ENCODE data around the gene PLCL1. TPM values are rescaled to one million over a fixed set of nuclear protein-coding genes. Genes with fewer than 3 reads are reported as not detected.

PLCL1 gene
- total and polyA plus RNA-seq, 10 of the 15 experiments (the other 5 are each of a cell fraction or from before 2014, with no cell fraction given): 0.03 to 1.5 (median 0.22) TPM

DNA sequence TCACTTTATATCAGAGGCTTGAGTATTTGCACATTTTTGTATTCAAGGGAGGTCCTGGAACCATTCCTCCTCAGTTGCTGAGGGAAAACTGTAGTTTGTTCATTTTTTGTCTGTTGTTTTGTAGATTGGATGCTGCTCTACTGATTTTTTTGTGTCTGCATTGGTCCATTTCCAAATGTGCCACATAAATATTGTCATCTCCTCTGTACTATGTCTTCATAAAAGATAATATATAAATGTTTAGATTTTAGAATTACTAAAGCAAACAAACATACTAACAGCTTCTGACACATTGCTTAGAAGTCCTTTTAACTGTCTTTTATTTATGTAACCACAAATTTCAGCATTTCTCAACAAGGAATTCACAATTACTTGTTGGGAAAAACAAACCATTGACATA lies 356.8 kb downstream of the PLCL1 start:
- Histone ChIP-seq H3K27me3 (replicated peaks in 1 of 2; ENCODE audit: control insufficient read depth in 2 of 2, insufficient read depth in 2 of 2, low read length in 1 of 2) (no peaks in the 10 kb centered on the region; a peak in 2 of 4 replicates), H3K79me2 (ENCODE audit: control insufficient read depth, insufficient read depth, low read length) (no peaks in the 10 kb centered on the region), H2AFZ (ENCODE audit: control insufficient read depth, low read depth, low read length) (no peak overlapping the region), H3K4me1 (ENCODE audit: control insufficient read depth, insufficient read depth, low read length) (no peaks in the 10 kb centered on the region), H3K9ac (ENCODE audit: control insufficient read depth, insufficient read depth, low read length) (no peak overlapping the region), H3K4me3 (no peak overlapping the region), H3K4me2 (ENCODE audit: control insufficient read depth, insufficient read depth) (no peak overlapping the region), H3K9me3 (replicated peaks; ENCODE audit: control insufficient read depth, insufficient read depth, low read length) (no peaks in the 10 kb centered on the region; the same call in 2 of the 3 replicates), H4K20me1 (ENCODE audit: control insufficient read depth, insufficient read depth) (no peaks in the 10 kb centered on the region), H3K27ac (ENCODE audit: control insufficient read depth, insufficient read depth) (no peak overlapping the region), H3K36me3 (ENCODE audit: control insufficient read depth in 2 of 2, insufficient read depth in 2 of 2, low read length in 1 of 2) (no peaks in the 10 kb centered on the region)
- intact Hi-C loops (cut with micrococcal nuclease; ENCODE audit: unreplicated experiment): no loop called here
- ChIA-PET SMC1A (ENCODE audit: uncharacterized antibody, unreplicated experiment) (interaction anchor here (1.1 to 1.2 kb wide), 2 partner anchors 9 to 13 kb away, joined by 3 to 5 read pairs; no protein-coding TSS in a partner anchor), POLR2A (no interaction called here), RAD21 (ENCODE audit: unreplicated experiment) (no interaction called here), CTCF (interaction anchor here (1.1 kb wide), 1 partner anchor 8 kb away, joined by 5 read pairs; no protein-coding TSS in a partner anchor)
- ATAC-seq (no peak), FAIRE-seq (no peak), DNase-seq (ENCODE audit: low read depth, low spot score) (no peak)
- BruUV-seq (replicated peaks): no TSS peak
- TF ChIP-seq BCL11A (IDR thresholded peaks at IDR 0.05; ENCODE audit: low read depth, low read length) (no peak), SMARCA5 (IDR thresholded peaks at IDR 0.05) (no peak), RFX5 (IDR thresholded peaks at IDR 0.05; ENCODE audit: low read depth, low read length) (no peak), CBX3 (IDR thresholded peaks at IDR 0.05; ENCODE audit: borderline replicate concordance, low read depth) (no peak), SMC3 (IDR thresholded peaks at IDR 0.05; ENCODE audit: borderline replicate concordance, low read length) (no peak), NR2F1 (conservative IDR thresholded peaks at IDR 0.05) (no peak), BRCA1 (IDR thresholded peaks at IDR 0.05; ENCODE audit: low read depth, low read length) (no peak), ZNF274 (IDR thresholded peaks at IDR 0.05; ENCODE audit: insufficient read depth, insufficient read length) (no peak), GATAD2B (conservative IDR thresholded peaks at IDR 0.05; ENCODE audit: low read depth) (no peak), HCFC1 (IDR thresholded peaks at IDR 0.05; ENCODE audit: low read length) (no peak), CEBPB (IDR thresholded peaks at IDR 0.05; ENCODE audit: borderline replicate concordance in 1 of 2, low read depth in 2 of 2, low read length in 2 of 2) (no peak)
- TF ChIP-seq, protein P1, sequence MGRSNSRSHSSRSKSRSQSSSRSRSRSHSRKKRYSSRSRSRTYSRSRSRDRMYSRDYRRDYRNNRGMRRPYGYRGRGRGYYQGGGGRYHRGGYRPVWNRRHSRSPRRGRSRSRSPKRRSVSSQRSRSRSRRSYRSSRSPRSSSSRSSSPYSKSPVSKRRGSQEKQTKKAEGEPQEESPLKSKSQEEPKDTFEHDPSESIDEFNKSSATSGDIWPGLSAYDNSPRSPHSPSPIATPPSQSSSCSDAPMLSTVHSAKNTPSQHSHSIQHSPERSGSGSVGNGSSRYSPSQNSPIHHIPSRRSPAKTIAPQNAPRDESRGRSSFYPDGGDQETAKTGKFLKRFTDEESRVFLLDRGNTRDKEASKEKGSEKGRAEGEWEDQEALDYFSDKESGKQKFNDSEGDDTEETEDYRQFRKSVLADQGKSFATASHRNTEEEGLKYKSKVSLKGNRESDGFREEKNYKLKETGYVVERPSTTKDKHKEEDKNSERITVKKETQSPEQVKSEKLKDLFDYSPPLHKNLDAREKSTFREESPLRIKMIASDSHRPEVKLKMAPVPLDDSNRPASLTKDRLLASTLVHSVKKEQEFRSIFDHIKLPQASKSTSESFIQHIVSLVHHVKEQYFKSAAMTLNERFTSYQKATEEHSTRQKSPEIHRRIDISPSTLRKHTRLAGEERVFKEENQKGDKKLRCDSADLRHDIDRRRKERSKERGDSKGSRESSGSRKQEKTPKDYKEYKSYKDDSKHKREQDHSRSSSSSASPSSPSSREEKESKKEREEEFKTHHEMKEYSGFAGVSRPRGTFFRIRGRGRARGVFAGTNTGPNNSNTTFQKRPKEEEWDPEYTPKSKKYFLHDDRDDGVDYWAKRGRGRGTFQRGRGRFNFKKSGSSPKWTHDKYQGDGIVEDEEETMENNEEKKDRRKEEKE (IDR thresholded peaks at IDR 0.05): no peak
- TF ChIP-seq, protein P2, sequence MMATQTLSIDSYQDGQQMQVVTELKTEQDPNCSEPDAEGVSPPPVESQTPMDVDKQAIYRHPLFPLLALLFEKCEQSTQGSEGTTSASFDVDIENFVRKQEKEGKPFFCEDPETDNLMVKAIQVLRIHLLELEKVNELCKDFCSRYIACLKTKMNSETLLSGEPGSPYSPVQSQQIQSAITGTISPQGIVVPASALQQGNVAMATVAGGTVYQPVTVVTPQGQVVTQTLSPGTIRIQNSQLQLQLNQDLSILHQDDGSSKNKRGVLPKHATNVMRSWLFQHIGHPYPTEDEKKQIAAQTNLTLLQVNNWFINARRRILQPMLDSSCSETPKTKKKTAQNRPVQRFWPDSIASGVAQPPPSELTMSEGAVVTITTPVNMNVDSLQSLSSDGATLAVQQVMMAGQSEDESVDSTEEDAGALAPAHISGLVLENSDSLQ (IDR thresholded peaks at IDR 0.05): no peak
- TF ChIP-seq, protein P3, sequence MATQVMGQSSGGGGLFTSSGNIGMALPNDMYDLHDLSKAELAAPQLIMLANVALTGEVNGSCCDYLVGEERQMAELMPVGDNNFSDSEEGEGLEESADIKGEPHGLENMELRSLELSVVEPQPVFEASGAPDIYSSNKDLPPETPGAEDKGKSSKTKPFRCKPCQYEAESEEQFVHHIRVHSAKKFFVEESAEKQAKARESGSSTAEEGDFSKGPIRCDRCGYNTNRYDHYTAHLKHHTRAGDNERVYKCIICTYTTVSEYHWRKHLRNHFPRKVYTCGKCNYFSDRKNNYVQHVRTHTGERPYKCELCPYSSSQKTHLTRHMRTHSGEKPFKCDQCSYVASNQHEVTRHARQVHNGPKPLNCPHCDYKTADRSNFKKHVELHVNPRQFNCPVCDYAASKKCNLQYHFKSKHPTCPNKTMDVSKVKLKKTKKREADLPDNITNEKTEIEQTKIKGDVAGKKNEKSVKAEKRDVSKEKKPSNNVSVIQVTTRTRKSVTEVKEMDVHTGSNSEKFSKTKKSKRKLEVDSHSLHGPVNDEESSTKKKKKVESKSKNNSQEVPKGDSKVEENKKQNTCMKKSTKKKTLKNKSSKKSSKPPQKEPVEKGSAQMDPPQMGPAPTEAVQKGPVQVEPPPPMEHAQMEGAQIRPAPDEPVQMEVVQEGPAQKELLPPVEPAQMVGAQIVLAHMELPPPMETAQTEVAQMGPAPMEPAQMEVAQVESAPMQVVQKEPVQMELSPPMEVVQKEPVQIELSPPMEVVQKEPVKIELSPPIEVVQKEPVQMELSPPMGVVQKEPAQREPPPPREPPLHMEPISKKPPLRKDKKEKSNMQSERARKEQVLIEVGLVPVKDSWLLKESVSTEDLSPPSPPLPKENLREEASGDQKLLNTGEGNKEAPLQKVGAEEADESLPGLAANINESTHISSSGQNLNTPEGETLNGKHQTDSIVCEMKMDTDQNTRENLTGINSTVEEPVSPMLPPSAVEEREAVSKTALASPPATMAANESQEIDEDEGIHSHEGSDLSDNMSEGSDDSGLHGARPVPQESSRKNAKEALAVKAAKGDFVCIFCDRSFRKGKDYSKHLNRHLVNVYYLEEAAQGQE (IDR thresholded peaks at IDR 0.05; ENCODE audit: low read depth, low read length): no peak
- in situ Hi-C loops (cut with MboI): no loop called here
